ENCODE measurements around the gene KCNQ1.

KCNQ1 gene

DNA sequence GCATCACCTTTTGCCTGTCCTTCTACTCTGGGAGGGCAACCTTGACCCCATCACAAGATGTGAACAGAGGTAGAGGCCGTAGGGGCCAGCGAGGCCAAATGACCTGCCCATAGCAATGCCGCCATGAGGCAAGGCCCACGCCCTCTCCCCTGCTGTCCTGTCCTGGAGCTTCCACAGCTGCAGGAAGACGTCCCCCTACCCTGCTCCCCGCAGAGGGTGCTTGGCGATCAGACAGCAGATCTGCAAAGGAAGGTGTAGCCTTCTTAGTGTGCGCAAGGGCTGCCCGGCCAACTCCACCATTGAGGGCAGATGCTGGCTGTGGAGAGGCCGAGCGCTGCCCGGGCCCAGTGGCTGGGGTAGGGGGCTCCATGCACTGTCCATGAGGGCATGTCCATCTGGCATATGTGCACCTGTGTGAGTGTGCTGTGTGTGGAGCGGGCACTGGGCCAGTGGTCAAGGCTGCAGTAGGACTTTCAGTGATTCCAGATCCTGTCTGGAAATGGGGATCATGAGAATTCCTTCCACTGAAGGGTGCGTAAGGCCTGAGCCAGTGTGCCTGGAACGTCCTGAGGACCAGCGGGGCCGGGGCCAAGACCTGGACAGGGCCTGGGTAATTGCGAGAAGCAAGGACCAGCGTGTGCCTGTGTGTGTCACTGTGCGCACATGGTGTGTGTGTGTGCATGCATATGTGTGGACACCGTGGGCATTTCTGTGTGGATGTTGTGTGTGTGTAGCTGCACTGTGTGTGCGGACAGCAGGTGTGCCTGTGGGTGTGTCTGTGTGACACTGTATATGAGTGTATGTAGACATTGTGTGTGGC, 11.5 kb upstream of the KCNQ1 start:
- Histone ChIP-seq H3K4me3 (ENCODE audit: low read length) (no peak overlapping the region), H3K9ac (ENCODE audit: low read length) (no peak overlapping the region), H3K4me1 (ENCODE audit: control insufficient read depth, insufficient read depth, low read length) (no peaks in the 10 kb centered on the region), H3K27me3 (ENCODE audit: control insufficient read depth, insufficient read depth, low read length) (no peaks in the 10 kb centered on the region), H3K27ac (ENCODE audit: low read depth, low read length) (no peak overlapping the region), H3K36me3 (ENCODE audit: control insufficient read depth, insufficient read depth, low read length) (no peaks in the 10 kb centered on the region)

DNA sequence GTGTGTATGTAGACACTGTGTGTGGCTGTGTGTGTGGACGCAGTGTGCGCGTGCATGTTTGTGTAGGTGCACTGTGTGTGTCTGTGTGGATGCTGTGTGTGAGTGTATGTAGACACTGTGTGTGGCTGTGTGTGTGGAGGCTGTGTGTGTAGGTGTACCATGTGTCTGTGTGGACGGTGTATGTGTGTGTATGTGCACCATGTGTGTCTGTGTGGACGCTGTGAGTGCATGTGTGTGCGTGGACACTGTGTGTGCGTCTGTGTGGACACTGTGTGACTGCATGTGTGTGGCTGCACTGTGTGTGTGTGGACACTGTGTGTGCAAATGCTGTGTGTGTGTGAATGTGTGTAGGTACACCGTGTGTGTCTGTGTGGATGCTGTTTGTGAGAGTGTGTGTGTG, 10.8 kb upstream of the KCNQ1 start:
- Histone ChIP-seq H3K9ac (ENCODE audit: low read length) (no peak overlapping the region), H3K27me3 (ENCODE audit: control insufficient read depth, insufficient read depth, low read length) (no peaks in the 10 kb centered on the region), H3K4me1 (ENCODE audit: control insufficient read depth, insufficient read depth, low read length) (no peaks in the 10 kb centered on the region), H3K27ac (ENCODE audit: low read depth, low read length) (no peak overlapping the region), H3K4me3 (ENCODE audit: low read length) (no peak overlapping the region), H3K36me3 (ENCODE audit: control insufficient read depth, insufficient read depth, low read length) (no peaks in the 10 kb centered on the region)

DNA sequence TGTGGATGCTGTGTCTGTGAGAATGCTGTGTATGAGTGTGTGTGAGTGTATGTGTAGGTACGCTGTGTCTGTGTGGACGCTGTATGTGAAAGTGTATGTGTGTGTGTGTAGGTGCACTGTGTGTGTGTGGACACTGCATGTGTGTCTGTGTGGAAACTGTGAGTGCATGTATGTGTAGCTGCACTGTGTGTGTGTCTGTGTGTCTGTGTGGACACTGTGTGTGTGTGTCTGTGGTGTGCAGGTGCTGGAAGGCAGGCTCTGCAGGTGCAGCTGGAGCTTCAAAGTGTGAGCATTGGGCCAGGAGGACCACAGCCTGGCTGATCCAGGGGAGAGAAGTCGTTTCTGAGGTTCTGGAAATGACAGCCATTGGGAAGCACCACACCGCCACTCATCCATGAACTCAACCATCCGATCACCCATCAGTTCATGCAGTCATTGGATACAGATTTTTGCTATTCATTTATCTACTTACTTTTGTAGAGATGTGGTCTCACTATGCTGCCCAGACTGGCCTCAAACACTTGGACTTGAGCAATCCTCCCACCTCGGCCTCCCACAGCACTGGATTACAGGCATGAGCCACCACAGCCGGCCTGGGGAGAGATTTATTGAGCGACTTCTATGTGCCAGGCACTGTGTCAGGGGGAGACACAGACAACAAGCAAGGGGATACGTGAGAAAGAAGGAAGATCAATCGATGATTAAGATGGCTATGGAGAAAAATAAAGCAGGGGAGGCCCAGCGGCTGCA, 10.1 kb upstream of the KCNQ1 start:
- Histone ChIP-seq H3K36me3 (ENCODE audit: control insufficient read depth, insufficient read depth, low read length) (no peaks in the 10 kb centered on the region), H3K4me1 (ENCODE audit: control insufficient read depth, insufficient read depth, low read length) (no peaks in the 10 kb centered on the region), H3K4me3 (ENCODE audit: low read length) (no peak overlapping the region), H3K27ac (ENCODE audit: low read depth, low read length) (no peak overlapping the region), H3K27me3 (ENCODE audit: control insufficient read depth, insufficient read depth, low read length) (no peaks in the 10 kb centered on the region), H3K9ac (ENCODE audit: low read length) (no peak overlapping the region)

DNA sequence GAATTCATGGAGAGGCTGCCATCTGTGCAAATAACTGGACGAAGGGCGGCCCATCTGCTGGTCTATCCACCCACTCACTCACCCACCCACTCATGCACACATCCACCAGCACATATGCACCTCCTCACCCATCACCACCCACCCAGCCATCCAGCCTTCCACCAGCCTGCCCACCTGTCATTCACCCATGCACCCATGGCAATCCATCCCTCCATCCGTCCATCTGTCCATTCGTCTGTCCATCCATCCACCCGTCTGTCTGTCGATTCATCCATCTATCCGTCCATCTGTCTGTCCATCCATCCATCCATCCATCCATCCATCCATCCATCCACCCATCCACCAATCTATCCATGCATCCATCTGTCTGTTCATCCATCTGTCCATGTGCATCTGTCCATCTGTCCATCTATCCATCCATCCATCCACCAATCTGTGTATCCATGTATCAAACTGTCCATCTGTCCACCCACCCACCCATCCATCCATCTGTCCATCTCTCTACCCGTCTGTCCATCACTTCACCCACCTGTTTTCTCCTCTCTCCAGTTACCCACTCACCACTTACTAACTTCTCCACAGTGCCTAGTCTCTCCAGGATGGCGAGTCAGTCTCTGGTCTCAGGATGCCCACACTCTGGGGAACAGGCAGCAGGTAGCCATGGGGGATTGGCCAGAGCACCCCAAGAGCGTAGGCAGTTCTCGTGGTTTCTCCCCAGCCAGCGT, 9.4 kb upstream of the KCNQ1 start:
- Histone ChIP-seq H3K4me1 (ENCODE audit: control insufficient read depth, insufficient read depth, low read length) (no peaks in the 10 kb centered on the region), H3K36me3 (ENCODE audit: control insufficient read depth, insufficient read depth, low read length) (no peaks in the 10 kb centered on the region), H3K27ac (ENCODE audit: low read depth, low read length) (no peak overlapping the region), H3K9ac (ENCODE audit: low read length) (no peak overlapping the region), H3K27me3 (ENCODE audit: control insufficient read depth, insufficient read depth, low read length) (no peaks in the 10 kb centered on the region), H3K4me3 (ENCODE audit: low read length) (no peak overlapping the region)

GRCh38 chr11:2436013-2436520, 8.7 kb upstream of the KCNQ1 start:
- no peaks in the 10 kb centered on the region for H3K27me3 ChIP-seq (ENCODE audit: control insufficient read depth, insufficient read depth, low read length)

GRCh38 chr11:2436521-2437031, 8.2 kb upstream of the KCNQ1 start:
- H3K27me3 ChIP-seq (ENCODE audit: control insufficient read depth, insufficient read depth, low read length), result no peaks in the 10 kb centered on the region
- H3K4me1 ChIP-seq (ENCODE audit: control insufficient read depth, insufficient read depth, low read length), result no peaks in the 10 kb centered on the region
- no peak overlapping the region for H3K9ac ChIP-seq (ENCODE audit: low read length)
- no peaks in the 10 kb centered on the region for H3K36me3 ChIP-seq (ENCODE audit: control insufficient read depth, insufficient read depth, low read length)
- H3K4me3 ChIP-seq (ENCODE audit: low read length), result no peak overlapping the region
- no peak overlapping the region for H3K27ac ChIP-seq (ENCODE audit: low read depth, low read length)

More at GRCh38 chr11:2436013-2436520, 8.7 kb upstream of the KCNQ1 start:
- H3K4me1 ChIP-seq (ENCODE audit: control insufficient read depth, insufficient read depth, low read length), result no peaks in the 10 kb centered on the region
- H3K4me3 ChIP-seq (ENCODE audit: low read length), result no peak overlapping the region
- no peak overlapping the region for H3K9ac ChIP-seq (ENCODE audit: low read length)
- no peak overlapping the region for H3K27ac ChIP-seq (ENCODE audit: low read depth, low read length)
- H3K36me3 ChIP-seq (ENCODE audit: control insufficient read depth, insufficient read depth, low read length), result no peaks in the 10 kb centered on the region

- H3K4me1 ChIP-seq (ENCODE audit: control insufficient read depth, insufficient read depth, low read length), result no peaks in the 10 kb centered on the region
- H3K27me3 ChIP-seq (ENCODE audit: control insufficient read depth, insufficient read depth, low read length), result no peaks in the 10 kb centered on the region
- no peak overlapping the region for H3K9ac ChIP-seq (ENCODE audit: low read length)
- H3K4me3 ChIP-seq (ENCODE audit: low read length), result no peak overlapping the region
- H3K36me3 ChIP-seq (ENCODE audit: control insufficient read depth, insufficient read depth, low read length), result no peaks in the 10 kb centered on the region
- H3K27ac ChIP-seq (ENCODE audit: low read depth, low read length), result no peak overlapping the region
Measured at GRCh38 chr11:2437516-2437915, 7.3 kb upstream of the KCNQ1 start.

GRCh38 chr11:2439820-2440219, 5.0 kb upstream of the KCNQ1 start:
- Histone ChIP-seq H3K36me3 (ENCODE audit: control insufficient read depth, insufficient read depth, low read length) (no peaks in the 10 kb centered on the region), H3K4me3 (ENCODE audit: low read length) (no peak overlapping the region), H3K27ac (ENCODE audit: low read depth, low read length) (no peak overlapping the region), H3K27me3 (ENCODE audit: control insufficient read depth, insufficient read depth, low read length) (peaks cover 3% of the 10 kb centered on the region), H3K9ac (ENCODE audit: low read length) (no peak overlapping the region), H3K4me1 (ENCODE audit: control insufficient read depth, insufficient read depth, low read length) (no peaks in the 10 kb centered on the region)

GRCh38 chr11:2440646-2441045, 4.2 kb upstream of the KCNQ1 start:
- no peaks in the 10 kb centered on the region for H3K36me3 ChIP-seq (ENCODE audit: control insufficient read depth, insufficient read depth, low read length)
- no peaks in the 10 kb centered on the region for H3K4me1 ChIP-seq (ENCODE audit: control insufficient read depth, insufficient read depth, low read length)
- no peak overlapping the region for H3K4me3 ChIP-seq (ENCODE audit: low read length)
- H3K27ac ChIP-seq (ENCODE audit: low read depth, low read length), result no peak overlapping the region
- no peak overlapping the region for H3K9ac ChIP-seq (ENCODE audit: low read length)
- H3K27me3 ChIP-seq (ENCODE audit: control insufficient read depth, insufficient read depth, low read length), result peaks cover 3% of the 10 kb centered on the region

GRCh38 chr11:2441171-2441570, 3.6 kb upstream of the KCNQ1 start:
- no peak overlapping the region for H3K27ac ChIP-seq (ENCODE audit: low read depth, low read length)

GRCh38 chr11:2442589-2442988, 2.2 kb upstream of the KCNQ1 start:
- Histone ChIP-seq H3K27ac (ENCODE audit: low read depth, low read length) (no peak overlapping the region), H3K27me3 (ENCODE audit: control insufficient read depth, insufficient read depth, low read length) (peaks cover 6% of the 10 kb centered on the region), H3K4me1 (ENCODE audit: control insufficient read depth, insufficient read depth, low read length) (no peaks in the 10 kb centered on the region), H3K9ac (ENCODE audit: low read length) (no peak overlapping the region), H3K36me3 (ENCODE audit: control insufficient read depth, insufficient read depth, low read length) (no peaks in the 10 kb centered on the region), H3K4me3 (ENCODE audit: low read length) (no peak overlapping the region)

More at GRCh38 chr11:2441171-2441570, 3.6 kb upstream of the KCNQ1 start:
- H3K27me3 ChIP-seq (ENCODE audit: control insufficient read depth, insufficient read depth, low read length), result peaks cover 3% of the 10 kb centered on the region
- no peaks in the 10 kb centered on the region for H3K36me3 ChIP-seq (ENCODE audit: control insufficient read depth, insufficient read depth, low read length)
- H3K4me3 ChIP-seq (ENCODE audit: low read length), result no peak overlapping the region
- H3K4me1 ChIP-seq (ENCODE audit: control insufficient read depth, insufficient read depth, low read length), result no peaks in the 10 kb centered on the region
- no peak overlapping the region for H3K9ac ChIP-seq (ENCODE audit: low read length)

DNA sequence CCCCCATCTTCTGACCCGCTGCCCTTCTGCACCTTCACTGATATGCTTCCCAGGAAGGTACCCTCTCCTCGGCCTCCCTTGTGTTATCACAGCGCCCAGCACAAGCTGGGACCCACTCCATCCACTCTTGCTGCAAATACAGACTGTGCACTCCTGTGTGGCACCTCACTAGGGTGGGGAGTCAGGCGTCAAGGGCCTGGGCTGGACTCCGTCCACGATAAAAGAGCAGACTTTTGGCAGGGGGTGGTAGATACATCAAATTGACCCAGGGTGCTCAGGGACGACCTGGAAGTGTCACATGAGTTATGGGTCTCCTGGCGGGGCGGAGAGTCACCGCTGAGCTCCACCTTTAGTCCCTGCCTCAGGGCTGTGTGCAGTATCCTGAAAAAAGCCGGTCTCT, 1.4 kb upstream of the KCNQ1 start:
- Histone ChIP-seq H3K27ac (ENCODE audit: low read depth, low read length) (no peak overlapping the region), H3K36me3 (ENCODE audit: control insufficient read depth, insufficient read depth, low read length) (no peaks in the 10 kb centered on the region), H3K9ac (ENCODE audit: low read length) (no peak overlapping the region), H3K4me3 (ENCODE audit: low read length) (no peak overlapping the region), H3K27me3 (ENCODE audit: control insufficient read depth, insufficient read depth, low read length) (peaks cover 6% of the 10 kb centered on the region), H3K4me1 (ENCODE audit: control insufficient read depth, insufficient read depth, low read length) (no peaks in the 10 kb centered on the region)
